HepG2 (cell line): ENCODE measurements around the gene MOGAT3. TPM values are rescaled to one million over a fixed set of nuclear protein-coding genes. Genes with fewer than 3 reads are reported as not detected.

Experiments used
- KAT8 ChIP-seq: IDR thresholded peaks from 2 replicates; pipeline ENCODE4 v1.6.1; 2016; ENCODE audit warnings: missing genetic modification reagents, missing compliant biosample characterization
- ZMAT3 ChIP-seq: sonication (generic); formaldehyde crosslinking; conservative IDR thresholded peaks from 2 replicates; pipeline ENCODE4 v1.7.0; 2021; ENCODE audit warnings: missing genetic modification reagents
- ZNF598 ChIP-seq: sonication (generic); formaldehyde crosslinking; IDR thresholded peaks from 2 replicates; pipeline ENCODE4 v1.5.1; 2020; ENCODE audit warnings: mild to moderate bottlenecking, missing genetic modification reagents, borderline replicate concordance
- ZNF703 ChIP-seq: sonication (generic); formaldehyde crosslinking; IDR thresholded peaks from 2 replicates; pipeline ENCODE4 v1.5.1; 2020; ENCODE audit warnings: missing genetic modification reagents, mild to moderate bottlenecking, moderate library complexity, borderline replicate concordance
- ZNF781 ChIP-seq: sonication (generic); formaldehyde crosslinking; IDR thresholded peaks from 2 replicates; pipeline ENCODE4 v1.5.1; 2020; ENCODE audit warnings: borderline replicate concordance, mild to moderate bottlenecking, missing genetic modification reagents; ENCODE audit errors: not compliant biosample characterization
- polyA plus RNA-seq, 8 experiments: library from polyadenylated mRNA; depleted of rRNA in 3 of 8; stranded (reverse) in 7 of 8; unstranded in 1 of 8; fragments of >200 nt; fragmentation: Illumina TruSeq in 4 of 8; extraction: Trizol in 4 of 8; gene quantifications; 2 replicates each; pipeline versions ENCODE4 v1.2.1 to v1.2.3, GENCODE V29; 2011 to 2016; ENCODE audit warnings: low read depth in 4 of 8, missing spikeins in 1 of 8, mixed read lengths in 1 of 8; ENCODE audit not compliant: insufficient read depth in 1 of 8
- total RNA-seq, 5 experiments: library from RNA; depleted of rRNA; stranded (reverse); fragments of >200 nt; fragmentation: Illumina TruSeq; extraction: Trizol; gene quantifications; 2 replicates each; pipeline ENCODE4 v1.2.3, GENCODE V29; 2016; ENCODE audit warnings: low read depth in 1 of 5
- TF ChIP-seq, protein P1 (sequence below): sonication (generic); formaldehyde crosslinking; IDR thresholded peaks from 2 replicates; pipeline ENCODE4 v1.8.1; 2023; ENCODE audit warnings: mild to moderate bottlenecking, inconsistent platforms, moderate library complexity, missing genetic modification reagents, borderline replicate concordance
- TF ChIP-seq, protein P2 (sequence below): sonication (generic); formaldehyde crosslinking; conservative IDR thresholded peaks from 2 replicates; pipeline ENCODE4 v1.4.0; 2020; ENCODE audit warnings: missing genetic modification reagents
- TF ChIP-seq, protein P3 (sequence below): sonication (generic); formaldehyde crosslinking; IDR thresholded peaks from 2 replicates; pipeline ENCODE4 v1.4.0; 2020; ENCODE audit warnings: low read depth, missing genetic modification reagents
- TF ChIP-seq, protein P4 (sequence below): sonication (generic); formaldehyde crosslinking; IDR thresholded peaks from 2 replicates; pipeline ENCODE4 v1.4.0; 2020; ENCODE audit warnings: mild to moderate bottlenecking, missing genetic modification reagents
- TF ChIP-seq, protein P5 (sequence below): sonication (generic); formaldehyde crosslinking; IDR thresholded peaks from 2 replicates; pipeline ENCODE4 v1.5.0; 2020; ENCODE audit warnings: missing genetic modification reagents

The MOGAT3 gene
- total and polyA plus RNA-seq, 2 of the 13 experiments (the other 11 are each of a cell fraction or from before 2014, with no cell fraction given): 22.5 to 30.5 TPM

DNA sequence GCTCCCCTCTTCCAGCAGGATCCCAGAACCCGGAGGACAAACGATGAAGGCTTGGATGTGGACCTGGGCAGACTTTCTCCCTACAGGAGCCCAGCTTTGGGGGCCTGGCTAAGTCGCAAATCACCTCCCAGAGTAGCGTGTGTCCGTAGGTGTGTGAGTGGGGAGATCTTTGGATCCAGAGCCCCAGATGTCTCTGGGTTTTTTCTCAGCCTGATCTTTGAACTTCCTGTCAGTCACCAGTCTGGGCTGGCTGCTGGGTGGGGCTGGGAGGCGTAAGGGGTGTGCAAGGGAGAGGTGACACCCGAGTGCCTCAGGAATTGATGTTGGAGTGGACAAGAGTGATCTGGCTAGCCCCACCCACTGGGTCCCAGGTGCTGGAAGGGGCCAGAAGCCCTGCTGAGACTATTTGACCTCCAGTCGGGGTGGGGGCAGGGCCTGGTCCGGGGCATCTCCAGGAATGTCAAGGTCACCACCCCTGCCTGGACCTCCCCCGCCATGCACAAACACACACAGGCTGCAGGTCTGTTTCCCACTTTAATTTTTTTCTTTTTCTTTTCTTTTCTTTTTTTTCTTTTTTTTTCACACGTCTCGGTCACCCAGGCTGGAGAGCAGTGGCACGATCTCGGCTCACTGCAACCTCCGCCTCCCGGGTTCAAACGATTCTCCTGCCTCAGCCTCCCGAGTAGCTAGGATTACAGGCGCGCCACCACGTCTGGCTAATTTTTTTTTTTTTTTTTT is at the start of gene MOGAT3 (continued):
- TF ChIP-seq, protein P1, sequence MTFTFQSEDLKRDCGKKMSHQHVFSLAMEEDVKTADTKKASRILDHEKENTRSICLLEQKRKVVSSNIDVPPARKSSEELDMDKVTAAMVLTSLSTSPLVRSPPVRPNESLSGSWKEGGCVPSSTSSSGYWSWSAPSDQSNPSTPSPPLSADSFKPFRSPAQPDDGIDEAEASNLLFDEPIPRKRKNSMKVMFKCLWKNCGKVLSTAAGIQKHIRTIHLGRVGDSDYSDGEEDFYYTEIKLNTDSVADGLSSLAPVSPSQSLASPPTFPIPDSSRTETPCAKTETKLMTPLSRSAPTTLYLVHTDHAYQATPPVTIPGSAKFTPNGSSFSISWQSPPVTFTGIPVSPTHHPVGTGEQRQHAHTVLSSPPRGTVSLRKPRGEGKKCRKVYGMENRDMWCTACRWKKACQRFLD (CRISPR knock-in tag): no peak; the same call in 1 of the 2 replicates
- no peak for TF ChIP-seq ZNF703 (CRISPR knock-in tag)
- peak; percentile 44; the same call in 1 of the 2 replicates for TF ChIP-seq KAT8 (CRISPR knock-in tag)
- TF ChIP-seq ZMAT3 (CRISPR knock-in tag): peak; percentile 30
- peak; percentile 89 for TF ChIP-seq ZNF781 (CRISPR knock-in tag)
- peak; percentile 38; the same call in 1 of the 2 replicates for TF ChIP-seq ZNF598 (CRISPR knock-in tag)
- TF ChIP-seq, protein P2, sequence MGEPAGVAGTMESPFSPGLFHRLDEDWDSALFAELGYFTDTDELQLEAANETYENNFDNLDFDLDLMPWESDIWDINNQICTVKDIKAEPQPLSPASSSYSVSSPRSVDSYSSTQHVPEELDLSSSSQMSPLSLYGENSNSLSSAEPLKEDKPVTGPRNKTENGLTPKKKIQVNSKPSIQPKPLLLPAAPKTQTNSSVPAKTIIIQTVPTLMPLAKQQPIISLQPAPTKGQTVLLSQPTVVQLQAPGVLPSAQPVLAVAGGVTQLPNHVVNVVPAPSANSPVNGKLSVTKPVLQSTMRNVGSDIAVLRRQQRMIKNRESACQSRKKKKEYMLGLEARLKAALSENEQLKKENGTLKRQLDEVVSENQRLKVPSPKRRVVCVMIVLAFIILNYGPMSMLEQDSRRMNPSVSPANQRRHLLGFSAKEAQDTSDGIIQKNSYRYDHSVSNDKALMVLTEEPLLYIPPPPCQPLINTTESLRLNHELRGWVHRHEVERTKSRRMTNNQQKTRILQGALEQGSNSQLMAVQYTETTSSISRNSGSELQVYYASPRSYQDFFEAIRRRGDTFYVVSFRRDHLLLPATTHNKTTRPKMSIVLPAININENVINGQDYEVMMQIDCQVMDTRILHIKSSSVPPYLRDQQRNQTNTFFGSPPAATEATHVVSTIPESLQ: 0 out of 2 replicates have a peak, but pooled peaks have one; percentile 67
- TF ChIP-seq, protein P3, sequence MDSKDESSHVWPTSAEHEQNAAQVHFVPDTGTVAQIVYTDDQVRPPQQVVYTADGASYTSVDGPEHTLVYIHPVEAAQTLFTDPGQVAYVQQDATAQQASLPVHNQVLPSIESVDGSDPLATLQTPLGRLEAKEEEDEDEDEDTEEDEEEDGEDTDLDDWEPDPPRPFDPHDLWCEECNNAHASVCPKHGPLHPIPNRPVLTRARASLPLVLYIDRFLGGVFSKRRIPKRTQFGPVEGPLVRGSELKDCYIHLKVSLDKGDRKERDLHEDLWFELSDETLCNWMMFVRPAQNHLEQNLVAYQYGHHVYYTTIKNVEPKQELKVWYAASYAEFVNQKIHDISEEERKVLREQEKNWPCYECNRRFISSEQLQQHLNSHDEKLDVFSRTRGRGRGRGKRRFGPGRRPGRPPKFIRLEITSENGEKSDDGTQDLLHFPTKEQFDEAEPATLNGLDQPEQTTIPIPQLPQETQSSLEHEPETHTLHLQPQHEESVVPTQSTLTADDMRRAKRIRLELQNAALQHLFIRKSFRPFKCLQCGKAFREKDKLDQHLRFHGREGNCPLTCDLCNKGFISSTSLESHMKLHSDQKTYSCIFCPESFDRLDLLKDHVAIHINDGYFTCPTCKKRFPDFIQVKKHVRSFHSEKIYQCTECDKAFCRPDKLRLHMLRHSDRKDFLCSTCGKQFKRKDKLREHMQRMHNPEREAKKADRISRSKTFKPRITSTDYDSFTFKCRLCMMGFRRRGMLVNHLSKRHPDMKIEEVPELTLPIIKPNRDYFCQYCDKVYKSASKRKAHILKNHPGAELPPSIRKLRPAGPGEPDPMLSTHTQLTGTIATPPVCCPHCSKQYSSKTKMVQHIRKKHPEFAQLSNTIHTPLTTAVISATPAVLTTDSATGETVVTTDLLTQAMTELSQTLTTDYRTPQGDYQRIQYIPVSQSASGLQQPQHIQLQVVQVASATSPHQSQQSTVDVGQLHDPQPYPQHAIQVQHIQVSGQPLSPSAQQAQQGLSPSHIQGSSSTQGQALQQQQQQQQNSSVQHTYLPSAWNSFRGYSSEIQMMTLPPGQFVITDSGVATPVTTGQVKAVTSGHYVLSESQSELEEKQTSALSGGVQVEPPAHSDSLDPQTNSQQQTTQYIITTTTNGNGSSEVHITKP: no peak
- TF ChIP-seq, protein P4, sequence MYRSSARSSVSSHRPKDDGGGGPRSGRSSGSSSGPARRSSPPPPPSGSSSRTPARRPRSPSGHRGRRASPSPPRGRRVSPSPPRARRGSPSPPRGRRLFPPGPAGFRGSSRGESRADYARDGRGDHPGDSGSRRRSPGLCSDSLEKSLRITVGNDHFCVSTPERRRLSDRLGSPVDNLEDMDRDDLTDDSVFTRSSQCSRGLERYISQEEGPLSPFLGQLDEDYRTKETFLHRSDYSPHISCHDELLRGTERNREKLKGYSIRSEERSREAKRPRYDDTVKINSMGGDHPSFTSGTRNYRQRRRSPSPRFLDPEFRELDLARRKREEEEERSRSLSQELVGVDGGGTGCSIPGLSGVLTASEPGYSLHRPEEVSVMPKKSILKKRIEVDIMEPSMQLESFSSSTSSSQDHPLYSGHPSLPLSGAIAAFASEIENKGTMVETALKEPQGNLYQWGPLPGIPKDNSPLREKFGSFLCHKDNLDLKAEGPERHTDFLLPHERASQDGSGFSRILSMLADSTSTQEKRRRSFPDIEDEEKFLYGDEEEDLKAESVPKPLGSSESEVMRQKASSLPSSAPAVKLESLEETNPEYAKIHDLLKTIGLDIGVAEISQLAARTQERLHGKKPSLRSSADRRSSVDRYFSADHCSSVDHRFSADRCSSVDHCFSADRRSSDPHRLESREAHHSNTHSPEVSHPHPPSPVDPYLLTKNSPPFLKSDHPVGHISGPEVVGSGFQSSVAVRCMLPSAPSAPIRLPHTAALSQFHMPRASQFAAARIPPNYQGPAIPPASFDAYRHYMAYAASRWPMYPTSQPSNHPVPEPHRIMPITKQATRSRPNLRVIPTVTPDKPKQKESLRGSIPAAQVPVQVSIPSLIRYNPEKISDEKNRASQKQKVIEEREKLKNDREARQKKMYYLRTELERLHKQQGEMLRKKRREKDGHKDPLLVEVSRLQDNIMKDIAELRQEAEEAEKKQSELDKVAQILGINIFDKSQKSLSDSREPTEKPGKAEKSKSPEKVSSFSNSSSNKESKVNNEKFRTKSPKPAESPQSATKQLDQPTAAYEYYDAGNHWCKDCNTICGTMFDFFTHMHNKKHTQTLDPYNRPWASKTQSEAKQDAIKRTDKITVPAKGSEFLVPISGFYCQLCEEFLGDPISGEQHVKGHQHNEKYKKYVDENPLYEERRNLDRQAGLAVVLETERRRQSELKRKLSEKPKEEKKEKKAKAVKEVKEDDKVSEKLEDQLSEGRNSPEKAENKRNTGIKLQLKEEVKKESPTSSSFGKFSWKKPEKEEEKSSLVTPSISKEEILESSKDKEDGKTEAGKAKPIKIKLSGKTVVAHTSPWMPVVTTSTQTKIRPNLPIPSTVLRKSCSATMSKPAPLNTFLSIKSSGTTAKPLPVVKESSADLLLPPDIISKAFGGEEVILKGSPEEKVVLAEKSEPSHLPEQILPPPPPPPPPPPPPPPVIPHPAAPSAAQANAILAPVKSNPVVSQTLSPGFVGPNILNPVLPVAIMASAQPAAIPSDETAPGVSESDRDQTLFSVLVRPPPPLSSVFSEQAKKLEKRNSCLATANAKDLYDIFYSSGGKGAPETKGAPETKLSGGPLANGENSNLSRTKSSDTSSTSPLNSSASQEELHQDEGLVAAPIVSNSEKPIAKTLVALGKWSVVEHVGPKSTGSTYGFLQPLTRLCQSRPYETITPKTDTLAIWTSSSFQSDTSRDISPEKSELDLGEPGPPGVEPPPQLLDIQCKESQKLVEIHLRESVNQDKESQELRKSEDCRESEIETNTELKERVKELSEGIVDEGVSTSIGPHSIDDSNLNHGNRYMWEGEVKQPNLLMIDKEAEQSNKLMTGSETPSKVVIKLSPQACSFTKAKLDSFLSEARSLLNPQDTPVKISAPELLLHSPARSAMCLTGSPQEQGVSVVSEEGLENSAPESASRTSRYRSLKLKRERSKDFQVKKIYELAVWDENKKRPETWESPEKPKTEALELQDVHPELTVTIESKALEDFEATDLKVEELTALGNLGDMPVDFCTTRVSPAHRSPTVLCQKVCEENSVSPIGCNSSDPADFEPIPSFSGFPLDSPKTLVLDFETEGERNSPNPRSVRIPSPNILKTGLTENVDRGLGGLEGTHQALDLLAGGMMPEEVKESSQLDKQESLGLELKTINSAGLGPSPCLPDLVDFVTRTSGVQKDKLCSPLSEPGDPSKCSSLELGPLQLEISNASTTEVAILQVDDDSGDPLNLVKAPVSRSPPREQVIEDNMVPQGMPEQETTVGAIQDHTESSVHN (CRISPR knock-in tag): peak; percentile 83; the same call in 1 of the 2 replicates
- TF ChIP-seq, protein P5, sequence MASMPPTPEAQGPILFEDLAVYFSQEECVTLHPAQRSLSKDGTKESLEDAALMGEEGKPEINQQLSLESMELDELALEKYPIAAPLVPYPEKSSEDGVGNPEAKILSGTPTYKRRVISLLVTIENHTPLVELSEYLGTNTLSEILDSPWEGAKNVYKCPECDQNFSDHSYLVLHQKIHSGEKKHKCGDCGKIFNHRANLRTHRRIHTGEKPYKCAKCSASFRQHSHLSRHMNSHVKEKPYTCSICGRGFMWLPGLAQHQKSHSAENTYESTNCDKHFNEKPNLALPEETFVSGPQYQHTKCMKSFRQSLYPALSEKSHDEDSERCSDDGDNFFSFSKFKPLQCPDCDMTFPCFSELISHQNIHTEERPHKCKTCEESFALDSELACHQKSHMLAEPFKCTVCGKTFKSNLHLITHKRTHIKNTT: no peak
